Measurements from ENCODE around the gene PHB1. TPM values are rescaled to one million over a fixed set of nuclear protein-coding genes. Genes with fewer than 3 reads are reported as not detected.

The PHB1 gene
- total RNA-seq, 1 donor from 2014 or later: 141 TPM

Other genes with a start within 250 kb of the PHB1 start
- gene GNGT2, start 204.3 kb downstream of the PHB1 start, total RNA-seq: 3.4 TPM
- gene ABI3, start 204.2 kb downstream of the PHB1 start, total RNA-seq: 15.8 TPM
- gene PHOSPHO1, start 184.1 kb downstream of the PHB1 start, total RNA-seq: 0.23 TPM
- 67.4 TPM for gene ZNF652, start 52.6 kb downstream of the PHB1 start, total RNA-seq
- 10.3 TPM for gene NGFR, start 80.4 kb upstream of the PHB1 start, total RNA-seq
- gene NXPH3, start 161.0 kb upstream of the PHB1 start, total RNA-seq: 2.9 TPM